Measurements from ENCODE around the gene RAMP3. TPM values are rescaled to one million over a fixed set of nuclear protein-coding genes. Genes with fewer than 3 reads are reported as not detected.

Gene RAMP3
- total and polyA plus RNA-seq, 9 of the 15 experiments (the other 6 are each of a cell fraction or from before 2014, with no cell fraction given) = not detected

DNA sequence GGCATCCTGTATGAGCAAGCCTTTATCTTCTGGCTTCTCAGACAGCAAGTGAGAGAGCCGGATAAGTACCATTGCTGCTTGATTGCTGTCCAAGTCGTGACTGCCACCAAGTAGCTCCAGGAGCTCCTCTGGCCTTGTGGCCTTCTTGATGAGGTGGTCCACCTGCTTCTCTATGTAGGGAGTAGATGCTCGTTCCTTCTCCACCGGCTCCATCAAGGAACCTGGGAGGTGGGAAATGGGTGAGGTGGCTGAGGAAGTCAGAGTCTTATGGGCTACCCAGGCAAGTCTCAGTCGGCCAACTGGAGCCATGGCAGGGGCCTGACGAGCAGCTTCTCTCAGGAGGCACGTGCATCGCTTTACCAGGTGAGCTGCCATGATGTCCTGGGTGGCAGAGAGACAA lies 48.7 kb upstream of the RAMP3 start:
- CTCF ChIA-PET (ENCODE audit: low intra/inter-chr PET ratio) = no interaction called here
- POLR2A ChIA-PET = interaction anchor here (0.6 to 0.9 kb wide), 3 partner anchors 9 to 851 kb away, joined by 3 to 4 read pairs (median 3); no protein-coding TSS in a partner anchor
- peaks cover 40% of the 10 kb centered on the region for H4K20me1 ChIP-seq (replicated peaks; ENCODE audit: control insufficient read depth, insufficient read depth, low read length)
- H3K79me2 ChIP-seq (ENCODE audit: control insufficient read depth, insufficient read depth, low read length) = peaks cover 83% of the 10 kb centered on the region
- no peaks in the 10 kb centered on the region for H3K9me3 ChIP-seq (replicated peaks; ENCODE audit: control insufficient read depth, insufficient read depth, low read depth, low read length)
- TF ChIP-seq TEAD1 (CRISPR knock-in tag; IDR thresholded peaks at IDR 0.05) (no peak), SAFB (IDR thresholded peaks at IDR 0.05; ENCODE audit: borderline replicate concordance, low read depth, low read length) (no peak), NBN (IDR thresholded peaks at IDR 0.05; ENCODE audit: low read depth) (no peak), RBFOX2 (IDR thresholded peaks at IDR 0.05; ENCODE audit: low read depth, low read length) (peak; percentile 42; the same call in 1 of the 2 replicates), ZNF695 (CRISPR knock-in tag; IDR thresholded peaks at IDR 0.05) (no peak)
- no peaks in the 10 kb centered on the region for H3K9me1 ChIP-seq (ENCODE audit: control insufficient read depth, insufficient read depth, low read length)
- DNase-seq (ENCODE audit: extremely low read depth in 1 of 4, low spot score in 3 of 4) (no peak), FAIRE-seq (no peak), ATAC-seq (no peak)
- H2AFZ ChIP-seq (ENCODE audit: low read depth, low read length) = no peak overlapping the region
- H3K9ac ChIP-seq (ENCODE audit: insufficient read depth in 1 of 2, low read depth in 2 of 2, low read length in 2 of 2) = peak overlapping the region; percentile 36 to 88
- no peak overlapping the region for H3K27ac ChIP-seq (ENCODE audit: extremely low read depth, low read depth, low read length)
- H3K27me3 ChIP-seq (ENCODE audit: control insufficient read depth in 2 of 2, insufficient read depth in 2 of 2, low read length in 2 of 2) = no peaks in the 10 kb centered on the region
- whole genome bisulfite sequencing (ENCODE audit: insufficient coverage, low coverage, missing lambda C conversion rate) = 65% methylated on average over 8 of the region's 8 CpGs
- H3K36me3 ChIP-seq (ENCODE audit: control insufficient read depth, insufficient read depth, low read length) = peaks cover 61% of the 10 kb centered on the region
- no TSS peak for BruUV-seq (replicated peaks)
- in situ Hi-C loops (cut with MboI) = no loop called here
- H3K4me3 ChIP-seq = peak overlapping the region; percentile 22; the same call in 1 of the 2 replicates
- H3K4me1 ChIP-seq (replicated peaks in 1 of 2; ENCODE audit: control insufficient read depth in 2 of 2, insufficient read depth in 2 of 2, low read length in 2 of 2) = peaks cover 24 to 25% of the 10 kb centered on the region in 2 experiments; a peak in 4 of 5 replicates
- peak overlapping the region; percentile 67 for H3K4me2 ChIP-seq (ENCODE audit: insufficient read depth, low read length)
- intact Hi-C loops (cut with micrococcal nuclease) = no loop called here
